NB4 (cell line): ENCODE data around the gene CNOT11.
"Not testable (repeated sequence)": the region's sequence is repeated elsewhere in the genome, so short reads cannot be mapped to it uniquely, and the experiment has no call there.

ENCODE experiments used
- DNase-seq: peaks from one replicate; pipeline ENCODE4 v3.0.0; 2010; ENCODE audit warnings: low read depth
- H3K4me3 ChIP-seq: one replicate; pipeline ENCODE4 v1.5.1; 2011; ENCODE audit warnings: mild to moderate bottlenecking, low read depth, low read length, moderate library complexity
- MAX ChIP-seq: IDR thresholded peaks from 2 replicates; pipeline ENCODE4 v1.6.1; 2011; ENCODE audit warnings: low read depth, low read length
- MYC ChIP-seq: IDR thresholded peaks from 2 replicates; pipeline ENCODE4 v1.6.1; 2011; ENCODE audit warnings: low read depth, low read length
- POLR2A ChIP-seq: IDR thresholded peaks from 2 replicates; pipeline ENCODE4 v1.6.1; 2011; ENCODE audit warnings: mild to moderate bottlenecking; ENCODE audit not compliant: insufficient read length; ENCODE audit errors: extremely low read depth
- TF ChIP-seq, protein P1 (sequence below): IDR thresholded peaks from one replicate; pipeline ENCODE4 v1.5.1; 2012; ENCODE audit warnings: low read depth, low read length

CNOT11 gene

GRCh38 chr2:101223814-101224231 lies 28.9 kb upstream of the CNOT11 start:
- TF ChIP-seq MYC, result no peak
- TF ChIP-seq MAX, result peak; percentile 51; the same call in 1 of the 2 replicates
- H3K4me3 ChIP-seq, result no peak overlapping the region
- peak; percentile 98 for DNase-seq

GRCh38 chr2:101230541-101231001 lies 22.1 kb upstream of the CNOT11 start:
- TF ChIP-seq MYC (no peak), MAX (no peak), POLR2A (no peak)
- TF ChIP-seq, protein P1, sequence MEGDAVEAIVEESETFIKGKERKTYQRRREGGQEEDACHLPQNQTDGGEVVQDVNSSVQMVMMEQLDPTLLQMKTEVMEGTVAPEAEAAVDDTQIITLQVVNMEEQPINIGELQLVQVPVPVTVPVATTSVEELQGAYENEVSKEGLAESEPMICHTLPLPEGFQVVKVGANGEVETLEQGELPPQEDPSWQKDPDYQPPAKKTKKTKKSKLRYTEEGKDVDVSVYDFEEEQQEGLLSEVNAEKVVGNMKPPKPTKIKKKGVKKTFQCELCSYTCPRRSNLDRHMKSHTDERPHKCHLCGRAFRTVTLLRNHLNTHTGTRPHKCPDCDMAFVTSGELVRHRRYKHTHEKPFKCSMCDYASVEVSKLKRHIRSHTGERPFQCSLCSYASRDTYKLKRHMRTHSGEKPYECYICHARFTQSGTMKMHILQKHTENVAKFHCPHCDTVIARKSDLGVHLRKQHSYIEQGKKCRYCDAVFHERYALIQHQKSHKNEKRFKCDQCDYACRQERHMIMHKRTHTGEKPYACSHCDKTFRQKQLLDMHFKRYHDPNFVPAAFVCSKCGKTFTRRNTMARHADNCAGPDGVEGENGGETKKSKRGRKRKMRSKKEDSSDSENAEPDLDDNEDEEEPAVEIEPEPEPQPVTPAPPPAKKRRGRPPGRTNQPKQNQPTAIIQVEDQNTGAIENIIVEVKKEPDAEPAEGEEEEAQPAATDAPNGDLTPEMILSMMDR, result no peak
- DNase-seq, result no peak
- H3K4me3 ChIP-seq, result no peak overlapping the region

DNA sequence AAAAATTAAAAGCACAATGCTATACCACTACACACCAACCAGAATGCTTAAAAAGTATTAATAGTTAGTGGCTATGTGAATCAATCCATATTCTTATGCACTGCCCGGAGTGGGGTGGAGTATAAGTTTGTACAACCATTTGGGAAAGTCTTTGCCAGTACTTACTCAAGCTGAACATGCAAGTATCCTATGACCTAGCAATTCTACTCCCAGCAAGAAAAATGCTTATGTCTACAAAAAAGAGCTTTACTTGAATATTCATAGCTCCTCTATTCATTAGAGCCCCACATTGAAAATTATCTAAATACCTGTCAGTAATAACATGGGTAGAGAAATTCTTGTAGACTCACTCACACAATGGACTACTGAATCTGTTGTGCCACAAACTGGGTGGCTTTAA lies 21.4 kb upstream of the CNOT11 start:
- DNase-seq, result no peak
- TF ChIP-seq, protein P1, result no peak
- TF ChIP-seq MAX, result no peak
- H3K4me3 ChIP-seq, result no peak overlapping the region

DNA sequence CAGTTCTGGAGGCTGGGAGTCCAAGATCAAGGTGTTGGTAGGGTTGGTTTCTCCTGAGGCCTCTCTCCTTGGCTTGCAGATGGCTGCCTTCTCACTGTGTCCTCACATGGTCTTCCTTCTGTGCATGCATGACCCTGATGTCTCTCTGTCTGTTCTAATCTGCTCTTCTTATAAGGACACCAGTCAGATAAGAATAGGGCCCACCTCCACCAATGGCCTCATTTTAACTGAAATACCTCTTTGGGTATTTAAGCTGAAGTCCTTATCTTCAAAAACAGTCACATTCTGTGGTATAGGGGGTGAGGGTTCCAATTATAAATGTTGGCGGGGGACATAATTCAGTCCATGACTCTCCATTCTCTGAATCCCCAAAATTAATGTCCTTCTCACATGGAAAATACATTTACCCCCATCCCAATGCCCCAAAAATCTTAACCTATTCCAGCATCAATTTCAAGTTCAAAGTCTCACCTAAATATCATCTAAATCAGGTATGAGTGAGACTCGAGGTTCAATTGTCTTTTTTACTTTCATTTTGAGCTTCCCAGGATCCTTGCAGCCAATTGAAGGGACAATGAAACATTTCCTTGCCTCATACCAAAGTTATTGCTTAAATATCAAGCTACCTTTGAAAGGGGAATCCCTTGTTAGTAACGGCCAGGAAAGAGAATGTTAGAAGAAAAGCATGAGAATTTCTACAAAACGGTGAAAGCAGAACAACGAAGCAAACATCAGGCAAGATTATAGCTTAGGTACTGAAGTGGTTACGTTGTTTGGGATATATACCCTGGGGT lies 20.6 kb upstream of the CNOT11 start:
- TF ChIP-seq, protein P1, result no peak
- no peak for TF ChIP-seq POLR2A
- no peak for TF ChIP-seq MAX
- TF ChIP-seq MYC, result no peak
- no peak overlapping the region for H3K4me3 ChIP-seq
- DNase-seq, result no peak

GRCh38 chr2:101232770-101233169 lies 19.9 kb upstream of the CNOT11 start:
- TF ChIP-seq MYC, result no peak
- no peak for TF ChIP-seq MAX
- no peak for TF ChIP-seq POLR2A
- TF ChIP-seq, protein P1, result no peak
- H3K4me3 ChIP-seq, result no peak overlapping the region
- DNase-seq, result no peak

- H3K4me3 ChIP-seq, result no peak overlapping the region
- peak; percentile 22 for DNase-seq
- TF ChIP-seq POLR2A, result no peak
- no peak for TF ChIP-seq MYC
- no peak for TF ChIP-seq MAX
Measured at GRCh38 chr2:101234169-101234938, 18.3 kb upstream of the CNOT11 start.

DNA sequence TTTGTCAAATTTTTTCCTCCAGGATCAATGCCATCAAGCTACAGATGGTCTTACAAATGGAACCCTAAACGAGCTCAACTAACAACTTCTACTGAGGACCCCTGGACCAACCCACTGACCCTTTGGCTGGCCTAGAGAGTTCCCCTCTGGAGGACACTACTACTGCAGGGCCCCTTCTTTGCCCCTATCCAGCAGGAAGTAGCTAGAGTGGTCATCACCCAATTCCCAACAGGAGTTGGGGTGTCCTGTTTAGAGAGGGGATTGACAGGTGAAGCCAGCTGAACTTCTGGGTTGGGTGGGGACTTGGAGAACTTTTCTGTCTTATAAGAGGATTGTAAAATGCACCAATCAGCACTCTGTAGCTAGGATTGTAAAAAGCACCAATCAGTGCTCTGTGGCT lies 16.7 kb upstream of the CNOT11 start:
- H3K4me3 ChIP-seq, DNase-seq: not testable (repeated sequence)

- DNase-seq, H3K4me3 ChIP-seq: not testable (repeated sequence)
Measured at GRCh38 chr2:101237944-101238343, 14.7 kb upstream of the CNOT11 start.
